ENCODE results near the gene CYP4F8. TPM values are rescaled to one million over a fixed set of nuclear protein-coding genes. Genes with fewer than 3 reads are reported as not detected.

The CYP4F8 gene
- total RNA-seq, 2 experiments from 2014 or later = not detected

DNA sequence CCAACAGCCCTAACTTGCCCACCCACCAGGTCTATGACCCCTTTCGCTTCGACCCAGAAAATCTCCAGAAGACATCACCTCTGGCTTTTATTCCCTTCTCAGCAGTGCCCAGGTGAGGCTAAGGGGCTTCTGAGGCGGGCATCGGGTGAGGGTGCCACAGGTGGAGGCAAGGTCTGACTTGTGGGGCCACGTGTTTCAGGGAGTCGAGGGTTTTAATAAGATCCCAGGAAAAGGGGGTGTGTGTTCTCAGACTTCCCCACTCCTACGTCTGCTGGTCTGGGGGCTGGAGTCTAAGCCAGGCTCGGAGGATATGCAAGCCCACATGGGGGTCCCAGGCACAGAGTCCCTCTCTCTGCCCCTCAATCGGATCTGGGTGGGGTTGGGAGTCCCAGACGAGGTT lies 30.9 kb upstream of the CYP4F8 start:
- no peak for ATAC-seq (ENCODE audit: poor library complexity)

DNA sequence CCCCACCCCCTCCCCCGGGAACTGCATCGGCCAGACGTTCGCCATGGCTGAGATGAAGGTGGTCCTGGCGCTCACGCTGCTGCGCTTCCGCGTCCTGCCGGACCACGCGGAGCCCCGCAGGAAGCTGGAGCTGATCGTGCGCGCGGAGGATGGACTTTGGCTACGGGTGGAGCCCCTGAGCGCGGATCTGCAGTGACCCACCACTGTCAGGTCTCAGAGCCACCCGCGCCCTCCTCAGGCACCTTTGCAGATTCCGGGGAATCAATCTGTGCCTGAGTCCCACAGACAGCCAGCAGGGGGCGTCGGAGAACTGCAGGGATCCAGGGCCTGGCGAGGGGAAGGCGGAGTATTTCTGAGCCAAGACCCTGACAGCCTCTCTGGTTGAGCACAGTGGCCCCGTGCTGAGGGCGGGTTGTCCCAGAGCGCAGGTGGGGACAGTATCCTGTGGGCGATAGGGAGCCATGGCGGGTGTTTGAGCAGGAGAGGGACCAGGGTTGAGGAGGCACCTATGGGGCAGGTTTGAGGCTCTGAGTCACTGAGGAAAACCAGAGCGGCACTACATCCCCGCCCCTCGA lies 30.4 kb upstream of the CYP4F8 start:
- TF ChIP-seq, protein P1, sequence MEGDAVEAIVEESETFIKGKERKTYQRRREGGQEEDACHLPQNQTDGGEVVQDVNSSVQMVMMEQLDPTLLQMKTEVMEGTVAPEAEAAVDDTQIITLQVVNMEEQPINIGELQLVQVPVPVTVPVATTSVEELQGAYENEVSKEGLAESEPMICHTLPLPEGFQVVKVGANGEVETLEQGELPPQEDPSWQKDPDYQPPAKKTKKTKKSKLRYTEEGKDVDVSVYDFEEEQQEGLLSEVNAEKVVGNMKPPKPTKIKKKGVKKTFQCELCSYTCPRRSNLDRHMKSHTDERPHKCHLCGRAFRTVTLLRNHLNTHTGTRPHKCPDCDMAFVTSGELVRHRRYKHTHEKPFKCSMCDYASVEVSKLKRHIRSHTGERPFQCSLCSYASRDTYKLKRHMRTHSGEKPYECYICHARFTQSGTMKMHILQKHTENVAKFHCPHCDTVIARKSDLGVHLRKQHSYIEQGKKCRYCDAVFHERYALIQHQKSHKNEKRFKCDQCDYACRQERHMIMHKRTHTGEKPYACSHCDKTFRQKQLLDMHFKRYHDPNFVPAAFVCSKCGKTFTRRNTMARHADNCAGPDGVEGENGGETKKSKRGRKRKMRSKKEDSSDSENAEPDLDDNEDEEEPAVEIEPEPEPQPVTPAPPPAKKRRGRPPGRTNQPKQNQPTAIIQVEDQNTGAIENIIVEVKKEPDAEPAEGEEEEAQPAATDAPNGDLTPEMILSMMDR (IDR thresholded peaks at IDR 0.05) = peak; percentile 93
- intact Hi-C loops (cut with DNase I, micrococcal nuclease) = loop anchor here in 1 of 2 experiments (2.0 kb wide), 2 partner anchors 284 to 598 kb away; no protein-coding TSS in a partner anchor
- ATAC-seq (ENCODE audit: poor library complexity) (peak; percentile 98), DNase-seq (peak; percentile 74 to 90 (median 80))
- Mint-ChIP-seq H3K9me3 (no peaks in the 10 kb centered on the region), H3K4me1 (ENCODE audit: low read depth) (peaks cover 6% of the 10 kb centered on the region), H3K4me3 (no peak overlapping the region), H3K36me3 (ENCODE audit: low read depth) (no peaks in the 10 kb centered on the region), H3K27me3 (peaks cover 36% of the 10 kb centered on the region), H3K27ac (no peak overlapping the region)
- peaks cover 0 to 8% of the 10 kb centered on the region in 2 experiments for H3K9me3 ChIP-seq (ENCODE audit: control insufficient read depth in 1 of 2, insufficient read depth in 1 of 2, low read length in 2 of 2)
- CTCF ChIA-PET = no interaction called here
- H3K4me1 ChIP-seq (ENCODE audit: insufficient read depth, low read length) = peaks cover 8% of the 10 kb centered on the region
- peaks cover 12 to 14% of the 10 kb centered on the region in 2 experiments for H3K27me3 ChIP-seq (ENCODE audit: control insufficient read depth in 1 of 2, insufficient read depth in 2 of 2, low read length in 2 of 2)
- no peaks in the 10 kb centered on the region for H3K36me3 ChIP-seq (ENCODE audit: insufficient read depth, low read length)
- no peak overlapping the region for H3K27ac ChIP-seq (ENCODE audit: low read depth in 1 of 2, low read length in 2 of 2)
- peak overlapping the region; percentile 29 for H3K4me3 ChIP-seq (ENCODE audit: low read length)
- POLR2A ChIA-PET = no interaction called here

More for the DNA sequence above, 30.9 kb upstream of the CYP4F8 start:
- Mint-ChIP-seq H3K9me3 (no peaks in the 10 kb centered on the region), H3K36me3 (ENCODE audit: low read depth) (no peaks in the 10 kb centered on the region), H3K4me1 (ENCODE audit: low read depth) (peaks cover 6% of the 10 kb centered on the region), H3K27ac (no peak overlapping the region), H3K27me3 (peaks cover 35% of the 10 kb centered on the region), H3K4me3 (no peak overlapping the region)
- Histone ChIP-seq H3K36me3 (ENCODE audit: insufficient read depth, low read length) (no peaks in the 10 kb centered on the region), H3K27ac (ENCODE audit: low read depth in 1 of 2, low read length in 2 of 2) (no peak overlapping the region), H3K27me3 (ENCODE audit: control insufficient read depth in 1 of 2, insufficient read depth in 2 of 2, low read length in 2 of 2) (peaks cover 12 to 14% of the 10 kb centered on the region in 2 experiments), H3K4me3 (ENCODE audit: low read length) (peak overlapping the region; percentile 29), H3K9me3 (ENCODE audit: control insufficient read depth in 1 of 2, insufficient read depth in 1 of 2, low read length in 2 of 2) (peaks cover 0 to 8% of the 10 kb centered on the region in 2 experiments), H3K4me1 (ENCODE audit: insufficient read depth, low read length) (peaks cover 8% of the 10 kb centered on the region)
- DNase-seq = no peak
- ChIA-PET CTCF (no interaction called here), POLR2A (no interaction called here)
- intact Hi-C loops (cut with DNase I, micrococcal nuclease) = loop anchor here in 1 of 2 experiments (2.0 kb wide), 2 partner anchors 285 to 599 kb away; no protein-coding TSS in a partner anchor
- TF ChIP-seq, protein P1 (IDR thresholded peaks at IDR 0.05) = no peak

DNA sequence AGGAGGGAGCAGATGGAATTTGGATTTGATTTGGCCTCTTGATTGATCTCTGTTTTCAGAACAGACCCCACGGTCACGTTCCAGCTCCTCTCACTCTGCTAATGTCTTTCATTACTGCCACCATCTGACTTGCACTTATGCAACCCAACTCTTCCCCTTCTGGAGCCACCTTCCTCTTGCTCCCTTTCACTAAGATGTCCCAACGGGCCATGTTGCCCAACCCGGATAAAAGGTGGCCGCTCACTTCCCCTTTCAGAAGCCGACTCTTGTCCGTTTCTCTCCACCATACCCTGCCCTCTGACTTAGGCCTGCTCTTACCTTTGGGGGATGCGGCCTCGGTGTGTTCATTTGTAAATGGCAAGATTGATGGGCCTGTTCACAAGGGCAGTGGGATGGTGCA lies 27.4 kb upstream of the CYP4F8 start:
- Mint-ChIP-seq H3K9me3 (no peaks in the 10 kb centered on the region), H3K4me1 (ENCODE audit: low read depth) (peaks cover 6% of the 10 kb centered on the region), H3K36me3 (ENCODE audit: low read depth) (no peaks in the 10 kb centered on the region), H3K27me3 (peaks cover 41% of the 10 kb centered on the region), H3K27ac (no peak overlapping the region), H3K4me3 (no peak overlapping the region)
- H3K27ac ChIP-seq (ENCODE audit: low read depth in 1 of 2, low read length in 2 of 2) = no peak overlapping the region
- TF ChIP-seq, protein P1 (IDR thresholded peaks at IDR 0.05) = no peak
- POLR2A ChIA-PET = no interaction called here
- H3K9me3 ChIP-seq (ENCODE audit: control insufficient read depth in 1 of 2, insufficient read depth in 1 of 2, low read length in 2 of 2) = peaks cover 0 to 8% of the 10 kb centered on the region in 2 experiments
- DNase-seq (peak in 3 of 14 experiments; percentile 26 to 62 (median 49)), ATAC-seq (ENCODE audit: poor library complexity) (no peak)
- peaks cover 8% of the 10 kb centered on the region for H3K4me1 ChIP-seq (ENCODE audit: insufficient read depth, low read length)
- peaks cover 12 to 14% of the 10 kb centered on the region in 2 experiments for H3K27me3 ChIP-seq (ENCODE audit: control insufficient read depth in 1 of 2, insufficient read depth in 2 of 2, low read length in 2 of 2)
- intact Hi-C loops (cut with DNase I, micrococcal nuclease) = no loop called here
- H3K4me3 ChIP-seq (ENCODE audit: low read length) = no peak overlapping the region
- CTCF ChIA-PET = no interaction called here
- no peaks in the 10 kb centered on the region for H3K36me3 ChIP-seq (ENCODE audit: insufficient read depth, low read length)

Measured in CD4-positive, alpha-beta T cell (primary cell).